HepG2 (cell line): ENCODE results near the gene NYNRIN. TPM values are rescaled to one million over a fixed set of nuclear protein-coding genes. Genes with fewer than 3 reads are reported as not detected.

Source experiments
- ATAC-seq: fragments of 200-7000 bp; cut with Tn5 transposase; 3 replicates; pipeline ENCODE4 v1.9.1; 2020; ENCODE audit warnings: mild to moderate bottlenecking, moderate library complexity
- BruUV-seq: library from RNA; stranded (reverse); fragments of 400-500 nt; replicated peaks from 2 replicates; lab custom pipeline; 2021; lab: Mats Ljungman, UMichigan
- CTCF ChIA-PET: fragments of 300-600 bp; formaldehyde crosslinking; extraction: SDS; loops from one replicate; lab custom pipeline; 2021; ENCODE audit warnings: low total read pairs, inconsistent platforms, low intra/inter-chr PET ratio; lab: Yijun Ruan, JAX
- POLR2A ChIA-PET: fragments of 350-600 bp; sonication (Branson Sonifier 250); formaldehyde crosslinking; loops from one replicate; lab custom pipeline; 2020; ENCODE audit warnings: antibody characterized with exemption, inconsistent platforms; lab: Yijun Ruan, JAX
- DNase-seq: peaks from one replicate; pipeline ENCODE4 v3.0.0-alpha.2; 2015; ENCODE audit warnings: low spot score
- FAIRE-seq: peaks from 3 replicates; lab custom pipeline; 2011; peaks lifted over from hg19 to GRCh38; lab: Jason Lieb, UNC
- H2AFZ ChIP-seq: one replicate; pipeline ENCODE4 v1.6.1; 2011; ENCODE audit warnings: low read length, inconsistent platforms
- H3K27ac ChIP-seq: fragments of 300-600 bp; 3 replicates; pipeline ENCODE4 v1.8.0; 2011; ENCODE audit warnings: mixed run types, mild to moderate bottlenecking, mixed read lengths, low read length, inconsistent platforms; ENCODE audit not compliant: insufficient read depth; ENCODE audit errors: extremely low read length
- H3K27me3 ChIP-seq, 2 experiments: fragments of 200-600 bp in 1 of 2; 2 replicates in 1 of 2; 3 replicates in 1 of 2; pipeline versions ENCODE4 v1.6.0 to v1.8.0; 2011; ENCODE audit warnings: low read length in 2 of 2, mild to moderate bottlenecking in 2 of 2, moderate library complexity in 2 of 2, inconsistent platforms in 1 of 2; ENCODE audit not compliant: insufficient read depth in 2 of 2, control insufficient read depth in 1 of 2
- H3K36me3 ChIP-seq, 2 experiments: fragments of 200-600 bp in 1 of 2; replicated peaks in 1 of 2; 2 replicates in 1 of 2; 3 replicates in 1 of 2; pipeline versions ENCODE4 v1.5.1 to v1.8.0; 2011; ENCODE audit warnings: low read length in 2 of 2, inconsistent platforms in 1 of 2; ENCODE audit not compliant: insufficient read depth in 2 of 2, control insufficient read depth in 1 of 2
- H3K4me1 ChIP-seq: 2 replicates; pipeline ENCODE4 v1.5.1; 2012; ENCODE audit warnings: low read length, inconsistent platforms; ENCODE audit not compliant: insufficient read depth
- H3K4me2 ChIP-seq: 2 replicates; pipeline ENCODE4 v1.6.0; 2011; ENCODE audit warnings: low read depth, low read length, inconsistent platforms
- H3K4me3 ChIP-seq, 3 experiments: fragments of 200-600 bp in 1 of 3; sonication (generic), shearing (Covaris generic) in 1 of 3; replicated peaks in 1 of 3; 2 replicates each; pipeline ENCODE4 v1.5.1; 2011 to 2016; ENCODE audit warnings: low read length in 3 of 3, inconsistent platforms in 2 of 3, low read depth in 2 of 3, mild to moderate bottlenecking in 2 of 3, control low read depth in 1 of 3, mixed read lengths in 1 of 3; ENCODE audit not compliant: insufficient read depth in 1 of 3
- H3K79me2 ChIP-seq: one replicate; pipeline ENCODE4 v1.6.1; 2011; ENCODE audit warnings: low read length, inconsistent platforms; ENCODE audit not compliant: insufficient read depth
- H3K9ac ChIP-seq: 2 replicates; pipeline ENCODE4 v1.6.0; 2011; ENCODE audit warnings: mild to moderate bottlenecking, low read depth, low read length, inconsistent platforms; ENCODE audit not compliant: insufficient read depth
- H3K9me3 ChIP-seq: 2 replicates; pipeline ENCODE4 v1.5.1; 2012; ENCODE audit warnings: mild to moderate bottlenecking, low read length
- H4K20me1 ChIP-seq: 2 replicates; pipeline ENCODE4 v1.6.0; 2011; ENCODE audit warnings: inconsistent platforms, mild to moderate bottlenecking, low read length, moderate library complexity; ENCODE audit not compliant: insufficient read depth
- HDAC1 ChIP-seq: sonication (generic); formaldehyde crosslinking; IDR thresholded peaks from 2 replicates; pipeline ENCODE4 v1.5.1; 2020; ENCODE audit warnings: mild to moderate bottlenecking, missing genetic modification reagents
- HNRNPLL ChIP-seq: fragments of 200-400 bp; formaldehyde crosslinking; IDR thresholded peaks from 2 replicates; pipeline ENCODE4 v1.6.1; 2017; ENCODE audit warnings: mild to moderate bottlenecking, low read depth, low read length; ENCODE audit not compliant: poor library complexity, severe bottlenecking
- NRL ChIP-seq: sonication (generic); formaldehyde crosslinking; IDR thresholded peaks from 2 replicates; pipeline ENCODE4 v1.5.0; 2020; ENCODE audit warnings: missing genetic modification reagents, mild to moderate bottlenecking, moderate library complexity, borderline replicate concordance
- PITX1 ChIP-seq: sonication (generic); formaldehyde crosslinking; IDR thresholded peaks from 2 replicates; pipeline ENCODE4 v1.5.1; 2020; ENCODE audit warnings: mild to moderate bottlenecking, missing genetic modification reagents
- ZNF629 ChIP-seq: sonication (generic); formaldehyde crosslinking; conservative IDR thresholded peaks from 2 replicates; pipeline ENCODE4 v1.5.0; 2020; ENCODE audit warnings: missing genetic modification reagents
- ZNF713 ChIP-seq: sonication (generic); formaldehyde crosslinking; IDR thresholded peaks from 2 replicates; pipeline ENCODE4 v1.4.0; 2020; ENCODE audit warnings: mild to moderate bottlenecking, missing genetic modification reagents
- WGBS: methylation state at CpG from one replicate; pipeline ENCODE4 v1.1.6; 2017; ENCODE audit warnings: low lambda C conversion rate; 5-methylcytosine and 5-hydroxymethylcytosine counted together
- in situ Hi-C: cut with HindIII; loops from 2 replicates; pipeline ENCODE4 v1.10.0; 2017; ENCODE audit warnings: low pct_unique_long_range_greater_than_20kb; ENCODE audit not compliant: extremely low pct_ligation_motif_present
- intact Hi-C: fragments of 100-400 bp; cut with micrococcal nuclease; formaldehyde crosslinking; loops from one replicate; pipeline ENCODE4 v1.10.0; 2022; ENCODE audit not compliant: unreplicated experiment
- polyA plus RNA-seq, 8 experiments: library from polyadenylated mRNA; depleted of rRNA in 3 of 8; stranded (reverse) in 7 of 8; unstranded in 1 of 8; fragments of >200 nt; fragmentation: Illumina TruSeq in 4 of 8; extraction: Trizol in 4 of 8; gene quantifications; 2 replicates each; pipeline versions ENCODE4 v1.2.1 to v1.2.3, GENCODE V29; 2011 to 2016; ENCODE audit warnings: low read depth in 4 of 8, missing spikeins in 1 of 8, mixed read lengths in 1 of 8; ENCODE audit not compliant: insufficient read depth in 1 of 8
- total RNA-seq, 5 experiments: library from RNA; depleted of rRNA; stranded (reverse); fragments of >200 nt; fragmentation: Illumina TruSeq; extraction: Trizol; gene quantifications; 2 replicates each; pipeline ENCODE4 v1.2.3, GENCODE V29; 2016; ENCODE audit warnings: low read depth in 1 of 5
- TF ChIP-seq, protein P1 (sequence below): sonication (generic); formaldehyde crosslinking; conservative IDR thresholded peaks from 2 replicates; pipeline ENCODE4 v1.4.0; 2020; ENCODE audit warnings: mild to moderate bottlenecking, missing genetic modification reagents, moderate library complexity
- TF ChIP-seq, protein P2 (sequence below): sonication (generic); formaldehyde crosslinking; IDR thresholded peaks from 2 replicates; pipeline ENCODE4 v1.4.0; 2020; ENCODE audit warnings: missing genetic modification reagents; ENCODE audit errors: not compliant biosample characterization
- TF ChIP-seq, protein P3 (sequence below): sonication (generic); formaldehyde crosslinking; IDR thresholded peaks from 2 replicates; pipeline ENCODE4 v1.9.0; 2021; ENCODE audit warnings: missing genetic modification reagents, borderline replicate concordance
- TF ChIP-seq, protein P4 (sequence below): sonication (generic); formaldehyde crosslinking; IDR thresholded peaks from 2 replicates; pipeline ENCODE4 v1.4.0; 2020; ENCODE audit warnings: mild to moderate bottlenecking, missing genetic modification reagents

NYNRIN gene
- total and polyA plus RNA-seq, 2 of the 13 experiments (the other 11 are each of a cell fraction or from before 2014, with no cell fraction given), result 0.63 to 1.1 TPM

DNA sequence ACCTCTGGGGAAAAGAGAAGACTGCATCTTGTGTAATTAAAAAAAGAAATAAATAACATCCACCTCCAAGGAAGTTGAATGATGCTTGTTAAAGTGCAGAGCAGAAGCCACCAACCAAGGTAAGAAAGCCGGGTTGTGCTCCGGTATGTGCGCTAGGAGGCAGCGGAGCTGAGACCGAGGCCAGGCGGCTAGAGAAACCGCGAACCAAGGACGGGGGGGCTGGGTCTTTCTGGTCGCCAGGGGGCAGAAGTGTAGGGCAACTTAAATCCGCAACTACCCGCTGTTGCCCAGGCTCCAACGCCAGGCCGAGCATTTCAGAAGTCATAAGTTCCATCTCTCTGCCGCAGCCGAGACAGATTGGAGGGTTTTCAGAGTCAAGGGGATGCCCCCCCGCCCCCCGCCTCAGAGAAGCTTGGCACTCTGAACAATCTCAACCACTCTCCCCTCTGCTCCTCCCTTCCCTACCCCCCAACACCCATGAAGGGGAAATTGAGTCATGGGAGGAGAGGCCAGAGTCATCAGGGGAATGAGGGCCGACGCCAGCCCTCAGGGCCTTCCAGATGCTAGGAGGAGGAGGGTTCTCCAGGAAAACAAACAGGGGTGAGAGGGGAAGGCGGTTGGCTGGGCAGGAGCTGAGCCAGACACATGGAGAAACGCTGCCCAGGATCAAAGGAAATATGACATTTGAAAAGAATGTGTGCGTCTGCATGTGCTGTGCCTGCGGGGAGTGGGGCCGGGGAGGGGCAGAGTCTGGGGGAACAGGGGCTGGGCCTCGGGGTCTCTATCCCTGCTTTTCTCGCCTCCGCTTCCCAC, 33.0 kb upstream of the NYNRIN start (continued):
- TF ChIP-seq, protein P1, sequence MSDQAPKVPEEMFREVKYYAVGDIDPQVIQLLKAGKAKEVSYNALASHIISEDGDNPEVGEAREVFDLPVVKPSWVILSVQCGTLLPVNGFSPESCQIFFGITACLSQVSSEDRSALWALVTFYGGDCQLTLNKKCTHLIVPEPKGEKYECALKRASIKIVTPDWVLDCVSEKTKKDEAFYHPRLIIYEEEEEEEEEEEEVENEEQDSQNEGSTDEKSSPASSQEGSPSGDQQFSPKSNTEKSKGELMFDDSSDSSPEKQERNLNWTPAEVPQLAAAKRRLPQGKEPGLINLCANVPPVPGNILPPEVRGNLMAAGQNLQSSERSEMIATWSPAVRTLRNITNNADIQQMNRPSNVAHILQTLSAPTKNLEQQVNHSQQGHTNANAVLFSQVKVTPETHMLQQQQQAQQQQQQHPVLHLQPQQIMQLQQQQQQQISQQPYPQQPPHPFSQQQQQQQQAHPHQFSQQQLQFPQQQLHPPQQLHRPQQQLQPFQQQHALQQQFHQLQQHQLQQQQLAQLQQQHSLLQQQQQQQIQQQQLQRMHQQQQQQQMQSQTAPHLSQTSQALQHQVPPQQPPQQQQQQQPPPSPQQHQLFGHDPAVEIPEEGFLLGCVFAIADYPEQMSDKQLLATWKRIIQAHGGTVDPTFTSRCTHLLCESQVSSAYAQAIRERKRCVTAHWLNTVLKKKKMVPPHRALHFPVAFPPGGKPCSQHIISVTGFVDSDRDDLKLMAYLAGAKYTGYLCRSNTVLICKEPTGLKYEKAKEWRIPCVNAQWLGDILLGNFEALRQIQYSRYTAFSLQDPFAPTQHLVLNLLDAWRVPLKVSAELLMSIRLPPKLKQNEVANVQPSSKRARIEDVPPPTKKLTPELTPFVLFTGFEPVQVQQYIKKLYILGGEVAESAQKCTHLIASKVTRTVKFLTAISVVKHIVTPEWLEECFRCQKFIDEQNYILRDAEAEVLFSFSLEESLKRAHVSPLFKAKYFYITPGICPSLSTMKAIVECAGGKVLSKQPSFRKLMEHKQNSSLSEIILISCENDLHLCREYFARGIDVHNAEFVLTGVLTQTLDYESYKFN, result peak; percentile 67
- TF ChIP-seq, protein P2, sequence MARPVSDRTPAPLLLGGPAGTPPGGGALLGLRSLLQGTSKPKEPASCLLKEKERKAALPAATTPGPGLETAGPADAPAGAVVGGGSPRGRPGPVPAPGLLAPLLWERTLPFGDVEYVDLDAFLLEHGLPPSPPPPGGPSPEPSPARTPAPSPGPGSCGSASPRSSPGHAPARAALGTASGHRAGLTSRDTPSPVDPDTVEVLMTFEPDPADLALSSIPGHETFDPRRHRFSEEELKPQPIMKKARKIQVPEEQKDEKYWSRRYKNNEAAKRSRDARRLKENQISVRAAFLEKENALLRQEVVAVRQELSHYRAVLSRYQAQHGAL (CRISPR knock-in tag), result peak; percentile 58
- TF ChIP-seq NRL (CRISPR knock-in tag) (peak; percentile 66; the same call in 1 of the 2 replicates), PITX1 (CRISPR knock-in tag) (peak; percentile 96)

DNA sequence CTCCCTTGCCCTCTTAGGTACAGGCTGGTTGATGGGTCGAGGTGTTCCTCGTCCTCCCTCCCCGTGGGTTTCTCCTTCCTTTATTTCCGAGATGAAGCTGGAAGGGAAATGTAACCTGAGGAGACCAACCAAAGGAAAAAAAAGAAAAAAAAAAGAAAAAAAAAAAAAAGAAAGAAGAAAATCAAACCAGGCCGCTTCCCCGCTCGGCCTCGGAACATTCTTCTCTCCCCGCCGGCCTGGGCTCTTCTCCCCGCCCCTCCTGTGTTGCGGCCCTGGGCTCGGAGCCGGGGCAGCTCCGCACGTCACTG, 32.4 kb upstream of the NYNRIN start:
- Histone ChIP-seq H3K27ac (no peak overlapping the region), H3K4me3 (peak overlapping the region; percentile 71 to 80 (median 74)), H3K36me3 (no peaks in the 10 kb centered on the region), H3K9ac (peak overlapping the region; percentile 35; the same call in 1 of the 2 replicates), H2AFZ (no peak overlapping the region), H3K4me1 (peaks cover 26% of the 10 kb centered on the region), H3K4me2 (peak overlapping the region; percentile 99), H3K9me3 (no peaks in the 10 kb centered on the region), H3K27me3 (peaks cover 20 to 48% of the 10 kb centered on the region in 2 experiments), H4K20me1 (no peaks in the 10 kb centered on the region), H3K79me2 (no peaks in the 10 kb centered on the region)
- under 1% methylated on average over 16 of the region's 16 CpGs for WGBS
- ATAC-seq (peak; percentile 34), FAIRE-seq (no peak), DNase-seq (no peak)
- ChIA-PET CTCF (interaction anchor here (1.9 to 7.9 kb wide), 5 partner anchors 33 to 76 kb away, joined by 4 to 295 read pairs (median 30); partner anchors contain the start of genes ADCY4, CBLN3, KHNYN and SDR39U1), POLR2A (interaction anchor here (0.6 to 2.3 kb wide), 12 partner anchors 12 to 273 kb away, joined by 3 to 90 read pairs (median 6); partner anchors contain the start of genes CBLN3, CIDEB, EMC9 and KHNYN)
- in situ Hi-C loops, result loop anchor here (5.0 kb wide), 1 partner anchor 66 kb away; no protein-coding TSS in a partner anchor
- no TSS peak for BruUV-seq
- intact Hi-C loops, result loop anchor here (5.0 kb wide), 1 partner anchor 196 kb away; no protein-coding TSS in a partner anchor
- TF ChIP-seq ZNF629 (CRISPR knock-in tag), result peak; percentile 66
- 0 out of 2 replicates have a peak, but pooled peaks have one; percentile 7 for TF ChIP-seq HDAC1
- TF ChIP-seq HNRNPLL, result peak; percentile 48
- TF ChIP-seq, protein P3, sequence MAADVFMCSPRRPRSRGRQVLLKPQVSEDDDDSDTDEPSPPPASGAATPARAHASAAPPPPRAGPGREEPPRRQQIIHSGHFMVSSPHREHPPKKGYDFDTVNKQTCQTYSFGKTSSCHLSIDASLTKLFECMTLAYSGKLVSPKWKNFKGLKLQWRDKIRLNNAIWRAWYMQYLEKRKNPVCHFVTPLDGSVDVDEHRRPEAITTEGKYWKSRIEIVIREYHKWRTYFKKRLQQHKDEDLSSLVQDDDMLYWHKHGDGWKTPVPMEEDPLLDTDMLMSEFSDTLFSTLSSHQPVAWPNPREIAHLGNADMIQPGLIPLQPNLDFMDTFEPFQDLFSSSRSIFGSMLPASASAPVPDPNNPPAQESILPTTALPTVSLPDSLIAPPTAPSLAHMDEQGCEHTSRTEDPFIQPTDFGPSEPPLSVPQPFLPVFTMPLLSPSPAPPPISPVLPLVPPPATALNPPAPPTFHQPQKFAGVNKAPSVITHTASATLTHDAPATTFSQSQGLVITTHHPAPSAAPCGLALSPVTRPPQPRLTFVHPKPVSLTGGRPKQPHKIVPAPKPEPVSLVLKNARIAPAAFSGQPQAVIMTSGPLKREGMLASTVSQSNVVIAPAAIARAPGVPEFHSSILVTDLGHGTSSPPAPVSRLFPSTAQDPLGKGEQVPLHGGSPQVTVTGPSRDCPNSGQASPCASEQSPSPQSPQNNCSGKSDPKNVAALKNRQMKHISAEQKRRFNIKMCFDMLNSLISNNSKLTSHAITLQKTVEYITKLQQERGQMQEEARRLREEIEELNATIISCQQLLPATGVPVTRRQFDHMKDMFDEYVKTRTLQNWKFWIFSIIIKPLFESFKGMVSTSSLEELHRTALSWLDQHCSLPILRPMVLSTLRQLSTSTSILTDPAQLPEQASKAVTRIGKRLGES (CRISPR knock-in tag), result no peak
- TF ChIP-seq ZNF713 (CRISPR knock-in tag), result 0 out of 2 replicates have a peak, but pooled peaks have one; percentile 12
- TF ChIP-seq, protein P4, sequence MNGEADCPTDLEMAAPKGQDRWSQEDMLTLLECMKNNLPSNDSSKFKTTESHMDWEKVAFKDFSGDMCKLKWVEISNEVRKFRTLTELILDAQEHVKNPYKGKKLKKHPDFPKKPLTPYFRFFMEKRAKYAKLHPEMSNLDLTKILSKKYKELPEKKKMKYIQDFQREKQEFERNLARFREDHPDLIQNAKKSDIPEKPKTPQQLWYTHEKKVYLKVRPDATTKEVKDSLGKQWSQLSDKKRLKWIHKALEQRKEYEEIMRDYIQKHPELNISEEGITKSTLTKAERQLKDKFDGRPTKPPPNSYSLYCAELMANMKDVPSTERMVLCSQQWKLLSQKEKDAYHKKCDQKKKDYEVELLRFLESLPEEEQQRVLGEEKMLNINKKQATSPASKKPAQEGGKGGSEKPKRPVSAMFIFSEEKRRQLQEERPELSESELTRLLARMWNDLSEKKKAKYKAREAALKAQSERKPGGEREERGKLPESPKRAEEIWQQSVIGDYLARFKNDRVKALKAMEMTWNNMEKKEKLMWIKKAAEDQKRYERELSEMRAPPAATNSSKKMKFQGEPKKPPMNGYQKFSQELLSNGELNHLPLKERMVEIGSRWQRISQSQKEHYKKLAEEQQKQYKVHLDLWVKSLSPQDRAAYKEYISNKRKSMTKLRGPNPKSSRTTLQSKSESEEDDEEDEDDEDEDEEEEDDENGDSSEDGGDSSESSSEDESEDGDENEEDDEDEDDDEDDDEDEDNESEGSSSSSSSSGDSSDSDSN (CRISPR knock-in tag), result no peak
